Osteoblast (primary cell): ENCODE data around the gene RAC2. TPM values are rescaled to one million over a fixed set of nuclear protein-coding genes. Genes with fewer than 3 reads are reported as not detected.
A peak's percentile ranks its signal among the peaks of the same experiment; 100 is the strongest.
"Not testable (repeated sequence)": the region's sequence is repeated elsewhere in the genome, so short reads cannot be mapped to it uniquely, and the experiment has no call there.

Source experiments
- DNase-seq: peaks from one replicate; pipeline ENCODE4 v3.0.0; 2011; ENCODE audit warnings: low spot score, mixed read lengths; ENCODE audit not compliant: insufficient read length; ENCODE audit errors: missing footprints
- H2AFZ ChIP-seq: 2 replicates; pipeline ENCODE4 v1.6.0; 2011; ENCODE audit warnings: mild to moderate bottlenecking, low read length
- H3K27ac ChIP-seq: 2 replicates; pipeline ENCODE4 v1.5.1; 2011; ENCODE audit warnings: mild to moderate bottlenecking, low read depth, low read length, moderate library complexity
- H3K27me3 ChIP-seq: 2 replicates; pipeline ENCODE4 v1.6.0; 2012; ENCODE audit warnings: mild to moderate bottlenecking, control low read depth, inconsistent platforms, low read length, moderate library complexity; ENCODE audit not compliant: insufficient read depth
- H3K36me3 ChIP-seq: 2 replicates; pipeline ENCODE4 v1.5.1; 2011; ENCODE audit warnings: mild to moderate bottlenecking, low read length, control low read depth, moderate library complexity; ENCODE audit not compliant: insufficient read depth
- H3K4me1 ChIP-seq: 2 replicates; pipeline ENCODE4 v1.5.1; 2011; ENCODE audit warnings: mild to moderate bottlenecking, low read length, control low read depth, moderate library complexity; ENCODE audit not compliant: insufficient read depth
- H3K4me2 ChIP-seq: 2 replicates; pipeline ENCODE4 v1.6.0; 2011; ENCODE audit warnings: mild to moderate bottlenecking, low read length; ENCODE audit not compliant: insufficient read depth
- H3K4me3 ChIP-seq: fragments of 200-600 bp; sonication (generic); 3 replicates; pipeline ENCODE4 v1.5.1; 2012; ENCODE audit warnings: mild to moderate bottlenecking, low read length, inconsistent platforms; ENCODE audit not compliant: insufficient read depth
- H3K79me2 ChIP-seq: 2 replicates; pipeline ENCODE4 v1.6.0; 2012; ENCODE audit warnings: mild to moderate bottlenecking, low read length, control low read depth, inconsistent platforms; ENCODE audit not compliant: insufficient read depth
- H3K9me3 ChIP-seq: 2 replicates; pipeline ENCODE4 v1.5.1; 2011; ENCODE audit warnings: low read depth, low read length, control low read depth
- H4K20me1 ChIP-seq: 2 replicates; pipeline ENCODE4 v1.6.0; 2012; ENCODE audit warnings: mild to moderate bottlenecking, low read length, control low read depth; ENCODE audit not compliant: insufficient read depth
- CTCF ChIP-seq: IDR thresholded peaks from 2 replicates; pipeline ENCODE4 v1.5.1; 2011; ENCODE audit warnings: mild to moderate bottlenecking, low read depth, low read length, moderate library complexity; ENCODE audit errors: extremely low read depth
- total RNA-seq: library from RNA; depleted of rRNA; stranded (reverse); fragments of >200 nt; gene quantifications from 2 replicates; pipeline ENCODE4 v1.2.3, GENCODE V29; 2012

Gene RAC2
- total RNA-seq, 1 donor, result 14.5 TPM

GRCh38 chr22:37203354-37204044 is 40.6 kb downstream of the RAC2 start:
- Histone ChIP-seq H3K79me2 (no peaks in the 10 kb centered on the region), H2AFZ (no peak overlapping the region), H3K27ac (no peak overlapping the region), H3K4me1 (peaks cover 4% of the 10 kb centered on the region), H3K27me3 (peaks cover 3% of the 10 kb centered on the region), H3K36me3 (no peaks in the 10 kb centered on the region), H3K4me2 (no peak overlapping the region), H3K9me3 (no peaks in the 10 kb centered on the region), H4K20me1 (no peaks in the 10 kb centered on the region), H3K4me3 (no peak overlapping the region)
- DNase-seq, result peak; percentile 42
- TF ChIP-seq CTCF, result no peak

- Histone ChIP-seq H3K4me3 (no peak overlapping the region), H4K20me1 (peaks cover 6% of the 10 kb centered on the region), H3K36me3 (no peaks in the 10 kb centered on the region), H3K79me2 (no peaks in the 10 kb centered on the region), H3K27me3 (peaks cover 3% of the 10 kb centered on the region), H3K4me1 (peaks cover 11% of the 10 kb centered on the region), H2AFZ (no peak overlapping the region), H3K4me2 (no peak overlapping the region), H3K9me3 (no peaks in the 10 kb centered on the region), H3K27ac (no peak overlapping the region)
- DNase-seq, result peak; percentile 63
- TF ChIP-seq CTCF, result no peak
These were observed 41.4 kb downstream of the RAC2 start for GRCh38 chr22:37202716-37203115.

GRCh38 chr22:37202001-37202555 is 42.0 kb downstream of the RAC2 start:
- Histone ChIP-seq H3K79me2 (no peaks in the 10 kb centered on the region), H4K20me1 (peaks cover 11% of the 10 kb centered on the region), H3K9me3 (no peaks in the 10 kb centered on the region), H2AFZ (no peak overlapping the region), H3K4me3 (no peak overlapping the region), H3K4me2 (no peak overlapping the region), H3K27me3 (peaks cover 3% of the 10 kb centered on the region), H3K36me3 (no peaks in the 10 kb centered on the region), H3K4me1 (peaks cover 17% of the 10 kb centered on the region), H3K27ac (no peak overlapping the region)
- no peak for TF ChIP-seq CTCF
- peak; percentile 73 for DNase-seq

GRCh38 chr22:37201443-37201820 is 42.6 kb downstream of the RAC2 start:
- not testable (repeated sequence) for H3K27me3 ChIP-seq
- peaks cover 11% of the 10 kb centered on the region for H4K20me1 ChIP-seq

More at GRCh38 chr22:37201443-37201820, 42.6 kb downstream of the RAC2 start:
- not testable (repeated sequence) for H3K27ac ChIP-seq, H3K79me2 ChIP-seq, H3K36me3 ChIP-seq, H3K4me3 ChIP-seq, H3K4me2 ChIP-seq, DNase-seq, H3K9me3 ChIP-seq, H2AFZ ChIP-seq
- peaks cover 24% of the 10 kb centered on the region for H3K4me1 ChIP-seq
